ENCODE data around the gene IP6K3. TPM values are rescaled to one million over a fixed set of nuclear protein-coding genes. Genes with fewer than 3 reads are reported as not detected.

IP6K3 gene
- total RNA-seq, 5 donors from 2014 or later (not counting 1 experiment from before 2014, with no cell fraction given), result not detected

GRCh38 chr6:33693186-33694105 is 53.3 kb downstream of the IP6K3 start:
- Histone ChIP-seq H3K36me3 (ENCODE audit: control insufficient read depth in 2 of 2, extremely low read depth in 1 of 2, insufficient read depth in 1 of 2, low read length in 1 of 2) (peaks cover 14 to 73% of the 10 kb centered on the region in 2 donors), H3K9me3 (no peaks in the 10 kb centered on the region), H3K4me3 (ENCODE audit: control insufficient read depth in 1 of 2, extremely low read depth in 1 of 2, low read length in 1 of 2) (no peak overlapping the region), H3K4me1 (ENCODE audit: control insufficient read depth in 1 of 2, extremely low read depth in 1 of 2, insufficient read depth in 2 of 2, low read length in 2 of 2) (peaks cover 63 to 74% of the 10 kb centered on the region in 2 experiments), H3K27ac (ENCODE audit: low read length) (peak overlapping the region; percentile 92), H3K27me3 (replicated peaks in 1 of 2; ENCODE audit: control insufficient read depth in 2 of 2, extremely low read depth in 1 of 2, insufficient read depth in 2 of 2, low read length in 1 of 2) (no peaks in the 10 kb centered on the region)
- 84% methylated on average over 26 of the region's 28 CpGs for WGBS (ENCODE audit: insufficient coverage)
- Mint-ChIP-seq H3K36me3 (peaks cover 47% of the 10 kb centered on the region), H3K4me1 (peaks cover 56 to 73% (median 69%) of the 10 kb centered on the region in 3 donors), H3K4me3 (peak overlapping the region in 1 of 3 donors; percentile 71), H3K27ac (peak overlapping the region; percentile 96), H3K27me3 (no peaks in the 10 kb centered on the region), H3K9me3 (no peaks in the 10 kb centered on the region)
- ATAC-seq (replicated peaks in 1 of 4) (no peak), DNase-seq (peak in 2 of 35 experiments; percentile 12)
- POLR2A ChIA-PET, result no interaction called here
- CTCF ChIA-PET, result interaction anchor here in 1 of 2 donors (1.3 kb wide), 1 partner anchor 18 kb away, joined by 4 read pairs; the partner anchor contains the start of gene UQCC2

- Mint-ChIP-seq H3K27me3 (no peaks in the 10 kb centered on the region), H3K4me1 (peaks cover 55 to 67% (median 63%) of the 10 kb centered on the region in 3 donors), H3K27ac (peak overlapping the region; percentile 96), H3K9me3 (no peaks in the 10 kb centered on the region), H3K4me3 (peak overlapping the region in 2 of 3 donors; percentile 13 to 55), H3K36me3 (peaks cover 48% of the 10 kb centered on the region)
- no peaks in the 10 kb centered on the region for H3K9me3 ChIP-seq
- DNase-seq, result peak; percentile 43 to 81 (median 64)
- H3K27ac ChIP-seq (ENCODE audit: low read length), result peak overlapping the region; percentile 92
- WGBS (ENCODE audit: insufficient coverage), result 1% methylated on average over 7 of the region's 10 CpGs
- H3K4me3 ChIP-seq (ENCODE audit: control insufficient read depth in 1 of 2, extremely low read depth in 1 of 2, low read length in 1 of 2), result no peak overlapping the region
- peaks cover 57 to 68% of the 10 kb centered on the region in 2 experiments for H3K4me1 ChIP-seq (ENCODE audit: control insufficient read depth in 1 of 2, extremely low read depth in 1 of 2, insufficient read depth in 2 of 2, low read length in 2 of 2)
- H3K36me3 ChIP-seq (ENCODE audit: control insufficient read depth in 2 of 2, extremely low read depth in 1 of 2, insufficient read depth in 1 of 2, low read length in 1 of 2), result peaks cover 14 to 74% of the 10 kb centered on the region in 2 donors
- ChIA-PET CTCF (no interaction called here), POLR2A (no interaction called here)
- H3K27me3 ChIP-seq (replicated peaks in 1 of 2; ENCODE audit: control insufficient read depth in 2 of 2, extremely low read depth in 1 of 2, insufficient read depth in 2 of 2, low read length in 1 of 2), result no peaks in the 10 kb centered on the region
- peak; percentile 41 to 75 (median 58) for ATAC-seq (replicated peaks in 1 of 4)
These were observed 53.9 kb downstream of the IP6K3 start for GRCh38 chr6:33692760-33693158.

GRCh38 chr6:33692078-33692759 is 54.5 kb downstream of the IP6K3 start:
- 90% methylated on average over 11 of the region's 12 CpGs for WGBS (ENCODE audit: insufficient coverage)
- Histone ChIP-seq H3K9me3 (no peaks in the 10 kb centered on the region), H3K27ac (ENCODE audit: low read length) (peak overlapping the region; percentile 92), H3K27me3 (replicated peaks in 1 of 2; ENCODE audit: control insufficient read depth in 2 of 2, extremely low read depth in 1 of 2, insufficient read depth in 2 of 2, low read length in 1 of 2) (no peaks in the 10 kb centered on the region), H3K36me3 (ENCODE audit: control insufficient read depth in 2 of 2, extremely low read depth in 1 of 2, insufficient read depth in 1 of 2, low read length in 1 of 2) (peaks cover 14 to 74% of the 10 kb centered on the region in 2 donors), H3K4me1 (ENCODE audit: control insufficient read depth in 1 of 2, extremely low read depth in 1 of 2, insufficient read depth in 2 of 2, low read length in 2 of 2) (peaks cover 52 to 62% of the 10 kb centered on the region in 2 experiments), H3K4me3 (ENCODE audit: control insufficient read depth in 1 of 2, extremely low read depth in 1 of 2, low read length in 1 of 2) (no peak overlapping the region)
- ChIA-PET CTCF (no interaction called here), POLR2A (no interaction called here)
- Mint-ChIP-seq H3K27me3 (no peaks in the 10 kb centered on the region), H3K4me1 (peaks cover 50 to 62% (median 58%) of the 10 kb centered on the region in 3 donors), H3K36me3 (peaks cover 44% of the 10 kb centered on the region), H3K27ac (peak overlapping the region; percentile 96), H3K4me3 (peak overlapping the region in 2 of 3 donors; percentile 13 to 55), H3K9me3 (no peaks in the 10 kb centered on the region)
- no peak for ATAC-seq (replicated peaks in 1 of 4)
- DNase-seq, result no peak

- Histone ChIP-seq H3K27ac (ENCODE audit: low read length) (peak overlapping the region; percentile 92), H3K4me3 (ENCODE audit: control insufficient read depth in 1 of 2, extremely low read depth in 1 of 2, low read length in 1 of 2) (no peak overlapping the region), H3K9me3 (no peaks in the 10 kb centered on the region), H3K4me1 (ENCODE audit: control insufficient read depth in 1 of 2, extremely low read depth in 1 of 2, insufficient read depth in 2 of 2, low read length in 2 of 2) (peaks cover 45 to 56% of the 10 kb centered on the region in 2 experiments), H3K36me3 (ENCODE audit: control insufficient read depth in 2 of 2, extremely low read depth in 1 of 2, insufficient read depth in 1 of 2, low read length in 1 of 2) (peaks cover 14 to 78% of the 10 kb centered on the region in 2 donors), H3K27me3 (replicated peaks in 1 of 2; ENCODE audit: control insufficient read depth in 2 of 2, extremely low read depth in 1 of 2, insufficient read depth in 2 of 2, low read length in 1 of 2) (no peaks in the 10 kb centered on the region)
- no peaks in the 10 kb centered on the region for H3K27me3 Mint-ChIP-seq
- H3K27ac Mint-ChIP-seq, result peak overlapping the region; percentile 96
- H3K36me3 Mint-ChIP-seq, result peaks cover 44% of the 10 kb centered on the region
- ChIA-PET POLR2A (no interaction called here), CTCF (no interaction called here)
- WGBS (ENCODE audit: insufficient coverage), result 90% methylated on average over 14 of the region's 15 CpGs
- H3K4me1 Mint-ChIP-seq, result peaks cover 43 to 55% (median 52%) of the 10 kb centered on the region in 3 donors
- peak overlapping the region in 1 of 3 donors; percentile 6 for H3K4me3 Mint-ChIP-seq
- ATAC-seq (replicated peaks in 1 of 4) (no peak), DNase-seq (no peak)
- H3K9me3 Mint-ChIP-seq, result no peaks in the 10 kb centered on the region
These were observed 55.1 kb downstream of the IP6K3 start for GRCh38 chr6:33691456-33692077.

- Mint-ChIP-seq H3K4me3 (no peak overlapping the region), H3K36me3 (peaks cover 47% of the 10 kb centered on the region), H3K27ac (peak overlapping the region in 1 of 2 donors; percentile 96), H3K4me1 (peaks cover 35 to 47% (median 44%) of the 10 kb centered on the region in 3 donors), H3K9me3 (no peaks in the 10 kb centered on the region), H3K27me3 (no peaks in the 10 kb centered on the region)
- Histone ChIP-seq H3K4me3 (ENCODE audit: control insufficient read depth in 1 of 2, extremely low read depth in 1 of 2, low read length in 1 of 2) (no peak overlapping the region), H3K36me3 (ENCODE audit: control insufficient read depth in 2 of 2, extremely low read depth in 1 of 2, insufficient read depth in 1 of 2, low read length in 1 of 2) (peaks cover 18 to 81% of the 10 kb centered on the region in 2 donors), H3K27ac (ENCODE audit: low read length) (no peak overlapping the region), H3K27me3 (replicated peaks in 1 of 2; ENCODE audit: control insufficient read depth in 2 of 2, extremely low read depth in 1 of 2, insufficient read depth in 2 of 2, low read length in 1 of 2) (no peaks in the 10 kb centered on the region), H3K4me1 (ENCODE audit: control insufficient read depth in 1 of 2, extremely low read depth in 1 of 2, insufficient read depth in 2 of 2, low read length in 2 of 2) (peaks cover 38 to 48% of the 10 kb centered on the region in 2 experiments), H3K9me3 (no peaks in the 10 kb centered on the region)
- no peak for ATAC-seq (replicated peaks in 1 of 4)
- CTCF ChIA-PET, result interaction anchor here in 1 of 2 donors (1.0 kb wide), 1 partner anchor 21 kb away, joined by 4 read pairs; the partner anchor contains the start of gene UQCC2
- DNase-seq, result no peak
- 96% methylated on average over 8 of the region's 13 CpGs for WGBS (ENCODE audit: insufficient coverage)
- POLR2A ChIA-PET, result no interaction called here
These were observed 55.9 kb downstream of the IP6K3 start for GRCh38 chr6:33690766-33691165.

- H3K4me3 Mint-ChIP-seq, result no peak overlapping the region
- 91% methylated on average over 10 of the region's 10 CpGs for WGBS (ENCODE audit: insufficient coverage)
- peak overlapping the region in 1 of 2 donors; percentile 36 for H3K27ac Mint-ChIP-seq
- H3K27ac ChIP-seq (ENCODE audit: low read length), result no peak overlapping the region
- H3K9me3 ChIP-seq, result no peaks in the 10 kb centered on the region
- H3K36me3 ChIP-seq (ENCODE audit: control insufficient read depth in 2 of 2, extremely low read depth in 1 of 2, insufficient read depth in 1 of 2, low read length in 1 of 2), result peaks cover 20 to 82% of the 10 kb centered on the region in 2 donors
- no peak for ATAC-seq (replicated peaks in 1 of 4)
- ChIA-PET CTCF (interaction anchor here in 1 of 2 donors (1.0 kb wide), 1 partner anchor 21 kb away, joined by 4 read pairs; the partner anchor contains the start of gene UQCC2), POLR2A (no interaction called here)
- no peak overlapping the region for H3K4me3 ChIP-seq (ENCODE audit: control insufficient read depth in 1 of 2, extremely low read depth in 1 of 2, low read length in 1 of 2)
- H3K36me3 Mint-ChIP-seq, result peaks cover 51% of the 10 kb centered on the region
- H3K9me3 Mint-ChIP-seq, result no peaks in the 10 kb centered on the region
- peaks cover 30 to 39% of the 10 kb centered on the region in 2 experiments for H3K4me1 ChIP-seq (ENCODE audit: control insufficient read depth in 1 of 2, extremely low read depth in 1 of 2, insufficient read depth in 2 of 2, low read length in 2 of 2)
- no peak for DNase-seq
- no peaks in the 10 kb centered on the region for H3K27me3 ChIP-seq (replicated peaks in 1 of 2; ENCODE audit: control insufficient read depth in 2 of 2, extremely low read depth in 1 of 2, insufficient read depth in 2 of 2, low read length in 1 of 2)
- no peaks in the 10 kb centered on the region for H3K27me3 Mint-ChIP-seq
- peaks cover 30 to 38% (median 35%) of the 10 kb centered on the region in 3 donors for H3K4me1 Mint-ChIP-seq
These were observed 56.8 kb downstream of the IP6K3 start for GRCh38 chr6:33689879-33690278.
